HepG2 (cell line): ENCODE data around the gene PRADC1. TPM values are rescaled to one million over a fixed set of nuclear protein-coding genes. Genes with fewer than 3 reads are reported as not detected.

Experiments used
- ARNT ChIP-seq: fragments of 450-650 bp; IDR thresholded peaks from 2 replicates; pipeline ENCODE4 v1.6.1; 2017
- ATF1 ChIP-seq: IDR thresholded peaks from 2 replicates; pipeline ENCODE4 v1.6.1; 2016; ENCODE audit warnings: mild to moderate bottlenecking, control low read depth
- ELF3 ChIP-seq: IDR thresholded peaks from 2 replicates; pipeline ENCODE4 v1.6.1; 2016; ENCODE audit warnings: missing genetic modification reagents, missing compliant biosample characterization
- HNF1A ChIP-seq, 2 experiments: sonication (generic) in 1 of 2; formaldehyde crosslinking in 1 of 2; IDR thresholded peaks; 2 replicates each; pipeline versions ENCODE4 v1.4.0 to v1.6.1; 2016 to 2020; ENCODE audit warnings: borderline replicate concordance in 1 of 2, low read depth in 1 of 2, mild to moderate bottlenecking in 1 of 2, missing genetic modification reagents in 1 of 2
- ZBED4 ChIP-seq: sonication (generic); formaldehyde crosslinking; IDR thresholded peaks from 2 replicates; pipeline ENCODE4 v1.4.0; 2020; ENCODE audit warnings: missing genetic modification reagents, borderline replicate concordance
- ZFP36 ChIP-seq: fragments of 150-350 bp; IDR thresholded peaks from 2 replicates; pipeline ENCODE4 v1.6.1; 2018; ENCODE audit warnings: borderline replicate concordance, low read length, low read depth; ENCODE audit not compliant: partially characterized antibody
- ZNF142 ChIP-seq: sonication (generic); formaldehyde crosslinking; IDR thresholded peaks from 2 replicates; pipeline ENCODE4 v1.4.0; 2020; ENCODE audit warnings: missing genetic modification reagents
- ZNF615 ChIP-seq: sonication (generic); formaldehyde crosslinking; IDR thresholded peaks from 2 replicates; pipeline ENCODE4 v1.5.0; 2020; ENCODE audit warnings: mild to moderate bottlenecking, missing genetic modification reagents, borderline replicate concordance
- polyA plus RNA-seq, 8 experiments: library from polyadenylated mRNA; depleted of rRNA in 3 of 8; stranded (reverse) in 7 of 8; unstranded in 1 of 8; fragments of >200 nt; fragmentation: Illumina TruSeq in 4 of 8; extraction: Trizol in 4 of 8; gene quantifications; 2 replicates each; pipeline versions ENCODE4 v1.2.1 to v1.2.3, GENCODE V29; 2011 to 2016; ENCODE audit warnings: low read depth in 4 of 8, missing spikeins in 1 of 8, mixed read lengths in 1 of 8; ENCODE audit not compliant: insufficient read depth in 1 of 8
- total RNA-seq, 5 experiments: library from RNA; depleted of rRNA; stranded (reverse); fragments of >200 nt; fragmentation: Illumina TruSeq; extraction: Trizol; gene quantifications; 2 replicates each; pipeline ENCODE4 v1.2.3, GENCODE V29; 2016; ENCODE audit warnings: low read depth in 1 of 5

Gene PRADC1
- total and polyA plus RNA-seq, 2 of the 13 experiments (the other 11 are each of a cell fraction or from before 2014, with no cell fraction given): 12.1 to 37.2 TPM

- TF ChIP-seq ZNF615 (CRISPR knock-in tag) (peak; percentile 78; the same call in 1 of the 2 replicates), ZFP36 (no peak), ZBED4 (peak; percentile 91; the same call in 1 of the 2 replicates), HNF1A (IDR thresholded peaks at IDR 0.05; ENCODE audit: low read depth) (peak; percentile 41; the same call in 1 of the 2 replicates), HNF1A (CRISPR knock-in tag; IDR thresholded peaks at IDR 0.05; ENCODE audit: borderline replicate concordance) (0 out of 2 replicates have a peak, but pooled peaks have one; percentile 45), ZNF142 (peak; percentile 69; the same call in 1 of the 2 replicates), ARNT (no peak), ELF3 (peak; percentile 82; the same call in 1 of the 2 replicates), ATF1 (CRISPR knock-in tag) (peak; percentile 72; the same call in 1 of the 2 replicates)
Observed at GRCh38 chr2:73233932-73234832, 1.1 kb upstream of the PRADC1 start, which contains the start of gene CCT7 (continued).
